ES-I3 (cell line): ENCODE results near the gene ERCC2.

ENCODE experiments used
- H3K36me3 ChIP-seq: 2 replicates; pipeline ENCODE4 v1.6.1; 2013; ENCODE audit warnings: mild to moderate bottlenecking, low read length, control low read depth, moderate library complexity; ENCODE audit not compliant: insufficient read depth
- H3K4me1 ChIP-seq: 2 replicates; pipeline ENCODE4 v1.6.1; 2013; ENCODE audit warnings: mild to moderate bottlenecking, control low read depth, low read length; ENCODE audit not compliant: insufficient read depth
- H3K9ac ChIP-seq: 2 replicates; pipeline ENCODE4 v1.6.1; 2013; ENCODE audit warnings: low read depth, mild to moderate bottlenecking, low read length, moderate library complexity
- H3K9me3 ChIP-seq: 2 replicates; pipeline ENCODE4 v1.6.1; 2013; ENCODE audit warnings: mild to moderate bottlenecking, low read length, moderate library complexity; ENCODE audit not compliant: control insufficient read depth, insufficient read depth

Gene ERCC2

DNA sequence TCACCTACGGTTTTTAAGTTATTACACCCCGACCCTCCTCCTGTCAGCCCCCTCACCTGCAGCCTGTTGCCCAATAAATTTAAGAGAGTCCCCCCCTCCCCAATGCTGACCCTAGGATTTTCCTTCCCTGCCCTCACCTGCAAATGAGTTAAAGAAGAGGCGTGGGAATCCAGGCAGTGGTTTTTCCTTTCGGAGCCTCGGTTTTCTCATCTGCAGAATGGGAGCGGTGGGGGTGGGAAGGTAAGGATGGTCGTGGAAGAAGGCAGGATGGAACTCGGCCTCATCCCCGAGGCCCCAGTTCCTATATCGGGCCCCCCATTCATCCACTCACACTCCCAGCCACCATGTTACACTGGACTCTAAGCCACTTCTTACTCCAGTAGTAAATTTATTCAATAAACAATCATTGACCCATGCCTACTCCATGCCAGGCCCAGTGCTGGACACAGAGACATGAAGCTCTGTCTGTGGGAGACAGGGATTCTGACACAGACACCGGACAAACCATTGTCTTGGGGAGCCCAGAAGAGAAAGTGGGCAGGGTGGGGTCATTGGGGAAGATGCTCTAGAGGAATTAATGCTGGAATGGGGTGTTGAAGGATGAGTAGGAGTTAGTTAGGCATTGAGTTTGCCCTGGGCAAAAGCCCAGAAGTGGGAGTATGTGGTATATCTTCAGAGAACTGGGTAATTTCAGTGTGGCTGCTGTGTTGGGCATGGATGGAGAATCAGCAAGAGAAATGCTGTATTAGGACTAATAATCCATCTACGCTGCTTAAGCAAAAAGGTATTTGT, 66.9 kb downstream of the ERCC2 start:
- no peak overlapping the region for H3K9ac ChIP-seq
- no peaks in the 10 kb centered on the region for H3K36me3 ChIP-seq
- peaks cover 9% of the 10 kb centered on the region; the same call in 1 of the 2 replicates for H3K4me1 ChIP-seq
- no peaks in the 10 kb centered on the region; the same call in 1 of the 2 replicates for H3K9me3 ChIP-seq

- no peaks in the 10 kb centered on the region; the same call in 1 of the 2 replicates for H3K9me3 ChIP-seq
- peaks cover 9% of the 10 kb centered on the region; the same call in 1 of the 2 replicates for H3K4me1 ChIP-seq
- H3K9ac ChIP-seq = no peak overlapping the region
- no peaks in the 10 kb centered on the region for H3K36me3 ChIP-seq
Observed at GRCh38 chr19:45302416-45302815, 68.0 kb downstream of the ERCC2 start.
